ENCODE results near the gene QARS1. TPM values are rescaled to one million over a fixed set of nuclear protein-coding genes. Genes with fewer than 3 reads are reported as not detected.

The QARS1 gene
- total RNA-seq (100 to 1,000 TPM; 173 to 265 (median 206) TPM), polyA plus RNA-seq (100 to 1,000 TPM; 120 to 369 TPM)
- long read RNA-seq, donor 1, transcript QARS-201 (24 exons, 2,827 nt): major isoform, 130 of 222 reads
- long read RNA-seq, donor 1, transcript QARS-209 (23 exons, 2,362 nt): minor isoform, 21 of 222 reads
- long read RNA-seq, donor 1, partial matches to known transcripts: 37 of 222 reads
- long read RNA-seq, donor 1, other reads (novel, unspliced or antisense): 31 of 222 reads
- long read RNA-seq, donor 2, transcript QARS-201 (24 exons, 2,827 nt): major isoform, 159 of 275 reads
- long read RNA-seq, donor 2, transcript QARS-209 (23 exons, 2,362 nt): minor isoform, 45 of 275 reads
- long read RNA-seq, donor 2, partial matches to known transcripts: 42 of 275 reads
- long read RNA-seq, donor 2, other reads (novel, unspliced or antisense): 29 of 275 reads
- long read RNA-seq, donor 3, transcript QARS-209 (23 exons, 2,362 nt): minor isoform, 109 of 680 reads
- long read RNA-seq, donor 3, transcript QARS-201 (24 exons, 2,827 nt): major isoform, 384 of 680 reads
- long read RNA-seq, donor 3, partial matches to known transcripts: 118 of 680 reads
- long read RNA-seq, donor 3, other reads (novel, unspliced or antisense): 66 of 680 reads

GRCh38 chr3:49104427-49105291 lies at the start of gene QARS1:
QARS1 (minus strand) TSS chr3:49104757; CDS start chr3:49104733, 24 bp downstream.
- peaks cover 5 to 78% (median 59%) of the 10 kb centered on the region in 9 donors for H3K36me3 ChIP-seq
- ATAC-seq: peak; percentile 95 to 99 (median 98)

GRCh38 chr3:49153349-49153912 lies 48.9 kb upstream of the QARS1 start:
- peaks cover 0 to 3% (median 0%) of the 10 kb centered on the region in 9 donors for H3K4me1 ChIP-seq
- 77 to 84% methylated on average over 3 of the region's 3 CpGs for WGBS, 2 donors
- intact Hi-C loops (cut with DNase I): no loop called here
- peak in 1 of 8 donors; percentile 25 for ATAC-seq
- H3K36me3 ChIP-seq: no peaks in the 10 kb centered on the region
- TF ChIP-seq, protein P1, sequence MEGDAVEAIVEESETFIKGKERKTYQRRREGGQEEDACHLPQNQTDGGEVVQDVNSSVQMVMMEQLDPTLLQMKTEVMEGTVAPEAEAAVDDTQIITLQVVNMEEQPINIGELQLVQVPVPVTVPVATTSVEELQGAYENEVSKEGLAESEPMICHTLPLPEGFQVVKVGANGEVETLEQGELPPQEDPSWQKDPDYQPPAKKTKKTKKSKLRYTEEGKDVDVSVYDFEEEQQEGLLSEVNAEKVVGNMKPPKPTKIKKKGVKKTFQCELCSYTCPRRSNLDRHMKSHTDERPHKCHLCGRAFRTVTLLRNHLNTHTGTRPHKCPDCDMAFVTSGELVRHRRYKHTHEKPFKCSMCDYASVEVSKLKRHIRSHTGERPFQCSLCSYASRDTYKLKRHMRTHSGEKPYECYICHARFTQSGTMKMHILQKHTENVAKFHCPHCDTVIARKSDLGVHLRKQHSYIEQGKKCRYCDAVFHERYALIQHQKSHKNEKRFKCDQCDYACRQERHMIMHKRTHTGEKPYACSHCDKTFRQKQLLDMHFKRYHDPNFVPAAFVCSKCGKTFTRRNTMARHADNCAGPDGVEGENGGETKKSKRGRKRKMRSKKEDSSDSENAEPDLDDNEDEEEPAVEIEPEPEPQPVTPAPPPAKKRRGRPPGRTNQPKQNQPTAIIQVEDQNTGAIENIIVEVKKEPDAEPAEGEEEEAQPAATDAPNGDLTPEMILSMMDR (IDR thresholded peaks at IDR 0.05): no peak
- H3K27me3 ChIP-seq: no peaks in the 10 kb centered on the region
- no peak for DNase-seq
- no peak overlapping the region for H3K4me3 ChIP-seq
- no peaks in the 10 kb centered on the region for H3K9me3 ChIP-seq
- no peak overlapping the region for H3K27ac ChIP-seq

More at GRCh38 chr3:49104427-49105291, at the start of gene QARS1:
- DNase-seq: peak; percentile 94 to 97
- TF ChIP-seq, protein P1 (IDR thresholded peaks at IDR 0.05): no peak
- H3K4me1 ChIP-seq: peaks cover 12 to 27% (median 23%) of the 10 kb centered on the region in 9 donors
- peak within 1 kb of the TSS; percentile 84 to 94 (median 91) for H3K27ac ChIP-seq
- intact Hi-C loops (cut with DNase I): loop anchor here in 2 of 10 donors (1.0 to 10.0 kb wide), 2 partner anchors 10 to 340 kb away; partner anchors contain the start of gene QRICH1 (in 1 of the 2)
- no peaks in the 10 kb centered on the region for H3K9me3 ChIP-seq
- peak within 1 kb of the TSS; percentile 63 to 100 (median 86) for H3K4me3 ChIP-seq
- H3K27me3 ChIP-seq: no peaks in the 10 kb centered on the region
- 1% methylated on average over 50 of the region's 50 CpGs for WGBS, 2 donors

DNA sequence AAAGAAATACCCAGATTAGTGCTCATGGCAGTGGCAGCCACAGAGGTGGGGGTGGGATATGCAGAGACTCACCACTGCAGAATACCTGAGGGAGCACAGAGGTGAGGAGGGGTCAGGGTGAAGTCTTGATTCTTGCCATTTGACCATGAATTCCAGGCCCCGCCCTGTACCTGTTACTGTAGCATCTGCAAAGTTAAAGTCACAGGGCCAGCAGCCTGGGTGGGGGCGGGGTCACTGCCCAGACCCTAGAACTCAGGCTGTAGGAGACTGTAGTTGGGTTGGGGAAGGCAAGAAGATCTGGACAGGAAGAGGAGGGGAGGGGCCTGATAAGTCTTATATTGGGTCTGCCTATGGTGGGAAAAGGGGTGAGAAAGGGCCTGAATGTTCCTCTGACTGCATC lies 47.1 kb upstream of the QARS1 start:
- ATAC-seq (no peak), DNase-seq (no peak)
- no peak overlapping the region for H3K27ac ChIP-seq
- intact Hi-C loops (cut with DNase I): no loop called here
- 96% methylated on average over 2 of the region's 2 CpGs for WGBS, 2 donors
- no peaks in the 10 kb centered on the region for H3K4me1 ChIP-seq
- H3K27me3 ChIP-seq: no peaks in the 10 kb centered on the region
- TF ChIP-seq, protein P1 (IDR thresholded peaks at IDR 0.05): no peak
- no peaks in the 10 kb centered on the region for H3K36me3 ChIP-seq
- no peak overlapping the region for H3K4me3 ChIP-seq
- H3K9me3 ChIP-seq: no peaks in the 10 kb centered on the region

Data from heart right ventricle (tissue), 16 donors.